ENCODE results near the gene ZNF695.

Gene ZNF695

DNA sequence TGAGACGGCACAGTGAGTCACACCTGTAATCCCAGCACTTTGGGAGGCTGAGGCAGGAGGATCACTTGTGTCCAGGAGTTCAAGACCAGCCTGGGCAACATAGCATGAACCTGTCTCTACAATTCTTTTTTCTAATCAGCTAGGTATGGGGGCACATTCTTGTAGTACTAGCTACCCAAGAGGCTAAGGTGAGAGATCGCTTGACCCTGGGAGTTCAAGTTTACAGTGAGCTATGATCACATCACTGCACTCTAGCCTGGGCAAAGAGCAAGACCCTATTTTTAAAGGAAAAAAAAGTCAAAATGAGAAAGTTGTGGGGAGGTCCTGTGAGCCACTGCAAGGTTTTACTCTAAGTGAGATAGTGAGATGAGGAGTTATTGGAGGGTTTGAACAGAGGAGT, 41.4 kb downstream of the ZNF695 start:
- TF ChIP-seq POLR2A (IDR thresholded peaks at IDR 0.05; ENCODE audit: low read depth, low read length) = no peak
- no peak for TF ChIP-seq POU2F2 (IDR thresholded peaks at IDR 0.05; ENCODE audit: low read depth, low read length)
- no peak for TF ChIP-seq TAF1 (IDR thresholded peaks at IDR 0.05; ENCODE audit: low read depth, low read length)
- no peak for TF ChIP-seq SPI1 (IDR thresholded peaks at IDR 0.05; ENCODE audit: low read depth, low read length)
- TF ChIP-seq POLR2AphosphoS5 (IDR thresholded peaks at IDR 0.05; ENCODE audit: low read depth, low read length) = no peak
- TF ChIP-seq PAX5 (IDR thresholded peaks at IDR 0.05; ENCODE audit: insufficient read depth, low read length, severe bottlenecking) = no peak
- no peak for FAIRE-seq
- no peak for DNase-seq (ENCODE audit: insufficient read length, low spot score)

DNA sequence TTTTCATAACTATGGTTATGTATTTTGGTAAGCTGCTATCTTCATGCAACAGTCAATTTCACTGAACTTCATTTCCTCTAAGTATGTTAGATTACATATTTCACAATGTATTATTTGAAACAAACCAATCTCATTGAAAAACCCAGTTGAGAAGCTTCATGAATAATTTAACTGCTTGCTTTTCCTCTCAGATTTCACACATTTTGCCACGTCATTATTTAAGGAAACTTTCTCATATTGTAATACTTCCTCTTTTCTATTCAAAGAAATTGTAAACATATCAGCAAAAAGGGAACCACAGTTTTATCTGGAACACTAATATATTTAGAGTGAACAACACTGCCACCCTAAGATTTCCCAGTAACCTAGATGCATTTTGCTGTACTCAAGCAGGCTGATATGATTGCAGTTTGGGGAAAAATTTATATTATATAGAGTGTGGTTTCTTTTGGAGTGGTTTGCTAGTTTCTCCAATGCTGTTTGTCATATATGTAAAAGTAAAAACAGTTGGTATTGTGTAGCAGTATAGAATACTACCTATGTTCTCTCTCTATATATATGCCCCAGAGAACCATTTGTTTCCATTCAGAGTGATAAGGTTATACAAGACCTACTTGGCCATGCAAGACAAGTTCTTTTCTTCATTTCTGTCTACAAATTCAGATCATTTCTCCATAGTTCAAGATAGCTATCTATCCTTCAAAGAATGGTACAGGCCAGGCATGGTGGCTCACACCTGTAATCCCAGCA, 47.7 kb downstream of the ZNF695 start:
- FAIRE-seq (no peak), DNase-seq (ENCODE audit: insufficient read length, low spot score) (no peak)
- TF ChIP-seq PAX5 (IDR thresholded peaks at IDR 0.05; ENCODE audit: insufficient read depth, low read length, severe bottlenecking) = no peak
- TF ChIP-seq POU2F2 (IDR thresholded peaks at IDR 0.05; ENCODE audit: low read depth, low read length) = no peak
- no peak for TF ChIP-seq SPI1 (IDR thresholded peaks at IDR 0.05; ENCODE audit: low read depth, low read length)
- no peak for TF ChIP-seq POLR2A (IDR thresholded peaks at IDR 0.05; ENCODE audit: low read depth, low read length)
- TF ChIP-seq TAF1 (IDR thresholded peaks at IDR 0.05; ENCODE audit: low read depth, low read length) = no peak
- no peak for TF ChIP-seq POLR2AphosphoS5 (IDR thresholded peaks at IDR 0.05; ENCODE audit: low read depth, low read length)

- FAIRE-seq = no peak
- TF ChIP-seq SPI1 (IDR thresholded peaks at IDR 0.05; ENCODE audit: low read depth, low read length) (no peak), POLR2AphosphoS5 (IDR thresholded peaks at IDR 0.05; ENCODE audit: low read depth, low read length) (no peak), PAX5 (IDR thresholded peaks at IDR 0.05; ENCODE audit: insufficient read depth, low read length, severe bottlenecking) (no peak), POLR2A (IDR thresholded peaks at IDR 0.05; ENCODE audit: low read depth, low read length) (no peak), POU2F2 (IDR thresholded peaks at IDR 0.05; ENCODE audit: low read depth, low read length) (no peak)
- DNase-seq (ENCODE audit: insufficient read length, low spot score) = no peak
Measured at GRCh38 chr1:246954126-246954525, 53.7 kb downstream of the ZNF695 start.

DNA sequence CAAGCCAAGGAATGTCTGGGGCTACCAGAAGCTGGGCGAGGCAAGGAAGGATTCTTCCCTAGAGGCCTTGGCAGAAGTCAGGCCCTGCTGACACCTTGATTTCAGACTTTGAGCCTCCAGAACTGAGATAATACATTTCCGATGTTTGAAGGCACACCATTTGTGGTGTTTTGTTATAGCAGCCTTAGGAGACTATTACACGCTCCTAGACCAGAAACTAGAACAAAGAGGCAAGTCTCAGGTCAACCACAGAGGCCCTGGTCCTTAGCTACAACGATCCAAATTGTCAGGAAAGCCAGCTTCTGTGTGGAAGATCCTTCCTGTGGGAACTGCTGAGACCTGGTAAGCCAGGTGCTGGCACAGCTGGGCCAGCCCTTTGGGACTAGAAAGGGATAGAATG, 56.4 kb downstream of the ZNF695 start:
- DNase-seq (ENCODE audit: insufficient read length, low spot score) (no peak), FAIRE-seq (no peak)
- no peak for TF ChIP-seq PAX5 (IDR thresholded peaks at IDR 0.05; ENCODE audit: insufficient read depth, low read length, severe bottlenecking)
- no peak for TF ChIP-seq TAF1 (IDR thresholded peaks at IDR 0.05; ENCODE audit: low read depth, low read length)
- no peak for TF ChIP-seq SPI1 (IDR thresholded peaks at IDR 0.05; ENCODE audit: low read depth, low read length)
- no peak for TF ChIP-seq POLR2AphosphoS5 (IDR thresholded peaks at IDR 0.05; ENCODE audit: low read depth, low read length)
- no peak for TF ChIP-seq POLR2A (IDR thresholded peaks at IDR 0.05; ENCODE audit: low read depth, low read length)
- TF ChIP-seq POU2F2 (IDR thresholded peaks at IDR 0.05; ENCODE audit: low read depth, low read length) = no peak

- TF ChIP-seq POLR2A (IDR thresholded peaks at IDR 0.05; ENCODE audit: low read depth, low read length) (no peak), POLR2AphosphoS5 (IDR thresholded peaks at IDR 0.05; ENCODE audit: low read depth, low read length) (no peak), TAF1 (IDR thresholded peaks at IDR 0.05; ENCODE audit: low read depth, low read length) (no peak), SPI1 (IDR thresholded peaks at IDR 0.05; ENCODE audit: low read depth, low read length) (no peak), POU2F2 (IDR thresholded peaks at IDR 0.05; ENCODE audit: low read depth, low read length) (no peak), PAX5 (IDR thresholded peaks at IDR 0.05; ENCODE audit: insufficient read depth, low read length, severe bottlenecking) (no peak)
- DNase-seq (ENCODE audit: insufficient read length, low spot score) (no peak), FAIRE-seq (no peak)
Measured at GRCh38 chr1:246949956-246950355, 57.9 kb downstream of the ZNF695 start.

DNA sequence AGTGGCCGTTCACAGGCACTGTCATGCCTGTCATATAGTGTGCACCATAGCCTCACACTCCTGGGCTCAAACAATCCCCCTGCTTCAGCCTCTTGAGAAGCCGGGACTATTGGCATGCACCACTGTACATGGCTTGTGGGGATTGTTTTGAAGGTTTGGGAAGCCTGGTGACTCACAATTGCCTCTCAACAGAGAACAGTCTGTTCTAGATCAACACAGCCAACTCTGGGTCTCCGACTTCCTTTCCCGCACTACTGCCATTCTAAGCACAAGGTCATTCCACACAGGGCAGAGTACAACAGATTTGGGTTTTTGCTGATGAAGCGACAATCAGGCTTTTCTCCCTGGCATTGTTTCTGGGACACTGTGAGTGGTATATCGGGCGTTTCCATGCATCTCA, 60.6 kb downstream of the ZNF695 start:
- DNase-seq (ENCODE audit: insufficient read length, low spot score) = no peak
- TF ChIP-seq POU2F2 (IDR thresholded peaks at IDR 0.05; ENCODE audit: low read depth, low read length) = no peak
- no peak for TF ChIP-seq POLR2AphosphoS5 (IDR thresholded peaks at IDR 0.05; ENCODE audit: low read depth, low read length)
- no peak for TF ChIP-seq TAF1 (IDR thresholded peaks at IDR 0.05; ENCODE audit: low read depth, low read length)
- no peak for TF ChIP-seq PAX5 (IDR thresholded peaks at IDR 0.05; ENCODE audit: insufficient read depth, low read length, severe bottlenecking)
- TF ChIP-seq POLR2A (IDR thresholded peaks at IDR 0.05; ENCODE audit: low read depth, low read length) = no peak
- TF ChIP-seq SPI1 (IDR thresholded peaks at IDR 0.05; ENCODE audit: low read depth, low read length) = no peak
- FAIRE-seq = no peak

- TF ChIP-seq POLR2AphosphoS5 (IDR thresholded peaks at IDR 0.05; ENCODE audit: low read depth, low read length) (no peak), PAX5 (IDR thresholded peaks at IDR 0.05; ENCODE audit: insufficient read depth, low read length, severe bottlenecking) (no peak), SPI1 (IDR thresholded peaks at IDR 0.05; ENCODE audit: low read depth, low read length) (no peak), TAF1 (IDR thresholded peaks at IDR 0.05; ENCODE audit: low read depth, low read length) (no peak), POLR2A (IDR thresholded peaks at IDR 0.05; ENCODE audit: low read depth, low read length) (no peak), POU2F2 (IDR thresholded peaks at IDR 0.05; ENCODE audit: low read depth, low read length) (no peak)
- no peak for FAIRE-seq
- DNase-seq (ENCODE audit: insufficient read length, low spot score) = no peak
Measured at GRCh38 chr1:246946366-246946765, 61.5 kb downstream of the ZNF695 start.

Data from GM12891 (cell line).